DOHH2 (cell line): Measurements from ENCODE around the gene CARS2.

ENCODE experiments used
- EZH2phosphoT487 ChIP-seq: fragments of 200-600 bp; sonication (generic); IDR thresholded peaks from 2 replicates; pipeline ENCODE4 v1.6.1; 2017; ENCODE audit warnings: borderline replicate concordance, mild to moderate bottlenecking, antibody characterized with exemption, low read length, moderate library complexity, mixed read lengths
- TF ChIP-seq, protein P1 (sequence below): fragments of 200-600 bp; sonication (generic); IDR thresholded peaks from one replicate; pipeline ENCODE4 v1.5.1; 2014; ENCODE audit warnings: antibody characterized with exemption, mild to moderate bottlenecking, low read depth, low read length; ENCODE audit not compliant: poor library complexity, severe bottlenecking

DNA sequence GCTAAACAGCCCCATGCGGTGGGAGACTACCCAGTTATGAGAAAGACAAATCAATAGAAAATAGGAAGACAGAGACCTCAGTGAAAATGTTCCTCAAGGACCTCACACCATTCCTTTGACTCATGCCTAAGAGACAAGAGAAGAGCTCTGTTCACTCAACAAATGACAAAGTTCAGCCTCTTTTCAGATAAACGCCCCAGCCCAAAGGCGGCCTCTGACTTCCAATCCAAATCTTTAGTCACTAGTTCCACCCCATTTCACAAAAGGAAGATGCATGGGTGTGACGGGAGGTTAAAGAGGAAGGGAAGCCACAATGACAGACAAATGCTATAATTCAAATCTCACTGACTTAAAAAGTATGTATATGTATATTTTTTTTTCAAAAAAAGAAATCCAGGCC, 8.1 kb downstream of the CARS2 start:
- TF ChIP-seq, protein P1, sequence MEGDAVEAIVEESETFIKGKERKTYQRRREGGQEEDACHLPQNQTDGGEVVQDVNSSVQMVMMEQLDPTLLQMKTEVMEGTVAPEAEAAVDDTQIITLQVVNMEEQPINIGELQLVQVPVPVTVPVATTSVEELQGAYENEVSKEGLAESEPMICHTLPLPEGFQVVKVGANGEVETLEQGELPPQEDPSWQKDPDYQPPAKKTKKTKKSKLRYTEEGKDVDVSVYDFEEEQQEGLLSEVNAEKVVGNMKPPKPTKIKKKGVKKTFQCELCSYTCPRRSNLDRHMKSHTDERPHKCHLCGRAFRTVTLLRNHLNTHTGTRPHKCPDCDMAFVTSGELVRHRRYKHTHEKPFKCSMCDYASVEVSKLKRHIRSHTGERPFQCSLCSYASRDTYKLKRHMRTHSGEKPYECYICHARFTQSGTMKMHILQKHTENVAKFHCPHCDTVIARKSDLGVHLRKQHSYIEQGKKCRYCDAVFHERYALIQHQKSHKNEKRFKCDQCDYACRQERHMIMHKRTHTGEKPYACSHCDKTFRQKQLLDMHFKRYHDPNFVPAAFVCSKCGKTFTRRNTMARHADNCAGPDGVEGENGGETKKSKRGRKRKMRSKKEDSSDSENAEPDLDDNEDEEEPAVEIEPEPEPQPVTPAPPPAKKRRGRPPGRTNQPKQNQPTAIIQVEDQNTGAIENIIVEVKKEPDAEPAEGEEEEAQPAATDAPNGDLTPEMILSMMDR = no peak
- no peak for TF ChIP-seq EZH2phosphoT487
